IMR-90 (cell line): Measurements from ENCODE around the gene SMAD7. TPM values are rescaled to one million over a fixed set of nuclear protein-coding genes. Genes with fewer than 3 reads are reported as not detected.

Source experiments
- FOS ChIP-seq: fragments of 150-350 bp; IDR thresholded peaks from 2 replicates; pipeline ENCODE4 v1.6.1; 2016; ENCODE audit warnings: low read depth, low read length
- polyA plus RNA-seq, 3 experiments: library from polyadenylated mRNA; depleted of rRNA; stranded (reverse); fragments of >200 nt; gene quantifications; 2 replicates each; pipeline ENCODE4 v1.2.3, GENCODE V29; 2012; ENCODE audit warnings: low replicate concordance in 1 of 3
- total RNA-seq: library from RNA; depleted of rRNA; stranded (reverse); fragments of >200 nt; gene quantifications from 2 replicates; pipeline ENCODE4 v1.2.3, GENCODE V29; 2012
- TF ChIP-seq, protein P1 (sequence below): fragments of 150-350 bp; IDR thresholded peaks from 2 replicates; pipeline ENCODE4 v1.6.1; 2017; ENCODE audit warnings: mild to moderate bottlenecking, antibody characterized with exemption, low read length, low read depth
- TF ChIP-seq, protein P2 (sequence below): conservative IDR thresholded peaks from 2 replicates; pipeline ENCODE4 v1.5.1; 2012; ENCODE audit warnings: mild to moderate bottlenecking, low read depth, low read length, improper control_type of control experiment

The SMAD7 gene
- total and polyA plus RNA-seq, 2 of the 4 experiments (the other 2 are of a cell fraction): 15.8 to 17.6 TPM

DNA sequence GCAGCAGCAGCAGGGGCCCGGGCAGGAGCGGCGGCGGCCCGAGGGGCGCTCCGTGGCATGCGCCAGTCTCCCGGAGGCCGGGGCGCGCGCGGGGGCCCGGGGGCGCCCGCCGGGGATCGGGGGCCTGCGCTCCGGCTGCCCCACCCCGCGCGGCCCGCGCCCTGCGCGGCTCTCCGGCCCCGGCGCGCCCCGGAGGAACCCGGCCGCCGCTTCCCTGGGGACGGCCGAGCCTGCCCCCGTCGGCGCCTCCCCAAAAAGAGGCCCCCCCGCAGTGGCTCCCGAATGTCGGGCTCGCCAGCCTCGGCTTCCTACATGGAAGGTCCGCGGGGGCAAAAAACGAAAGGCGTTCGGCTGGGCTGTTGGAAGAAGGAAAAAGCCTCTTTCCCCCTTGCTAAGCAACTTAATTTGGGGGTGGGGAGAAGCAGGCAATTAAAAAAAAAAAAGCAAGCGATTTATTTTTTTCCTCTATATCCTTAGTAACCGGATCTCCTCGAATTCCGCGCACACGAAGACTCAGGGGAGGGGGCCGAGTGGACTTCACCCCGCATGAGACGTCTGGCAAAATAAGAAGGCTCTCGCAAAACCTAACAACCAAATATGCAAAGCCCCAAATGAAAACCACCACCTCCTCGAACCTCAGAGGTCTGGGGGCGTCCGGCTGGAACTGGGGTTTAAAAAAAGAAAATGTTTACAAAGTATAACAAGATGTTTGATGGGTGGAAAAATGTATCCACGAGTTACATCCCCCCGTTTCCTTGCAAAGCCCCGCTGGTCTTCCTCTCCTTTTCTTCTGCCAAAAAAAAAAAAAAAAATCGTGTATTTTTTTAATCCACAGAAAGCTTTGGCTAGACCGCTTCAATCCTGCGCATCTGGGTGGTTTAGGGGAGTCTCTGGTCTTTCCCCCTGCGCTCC, at the start of gene SMAD7 (continued):
- TF ChIP-seq, protein P1, sequence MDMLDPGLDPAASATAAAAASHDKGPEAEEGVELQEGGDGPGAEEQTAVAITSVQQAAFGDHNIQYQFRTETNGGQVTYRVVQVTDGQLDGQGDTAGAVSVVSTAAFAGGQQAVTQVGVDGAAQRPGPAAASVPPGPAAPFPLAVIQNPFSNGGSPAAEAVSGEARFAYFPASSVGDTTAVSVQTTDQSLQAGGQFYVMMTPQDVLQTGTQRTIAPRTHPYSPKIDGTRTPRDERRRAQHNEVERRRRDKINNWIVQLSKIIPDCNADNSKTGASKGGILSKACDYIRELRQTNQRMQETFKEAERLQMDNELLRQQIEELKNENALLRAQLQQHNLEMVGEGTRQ: no peak
- TF ChIP-seq FOS: no peak
- TF ChIP-seq, protein P2, sequence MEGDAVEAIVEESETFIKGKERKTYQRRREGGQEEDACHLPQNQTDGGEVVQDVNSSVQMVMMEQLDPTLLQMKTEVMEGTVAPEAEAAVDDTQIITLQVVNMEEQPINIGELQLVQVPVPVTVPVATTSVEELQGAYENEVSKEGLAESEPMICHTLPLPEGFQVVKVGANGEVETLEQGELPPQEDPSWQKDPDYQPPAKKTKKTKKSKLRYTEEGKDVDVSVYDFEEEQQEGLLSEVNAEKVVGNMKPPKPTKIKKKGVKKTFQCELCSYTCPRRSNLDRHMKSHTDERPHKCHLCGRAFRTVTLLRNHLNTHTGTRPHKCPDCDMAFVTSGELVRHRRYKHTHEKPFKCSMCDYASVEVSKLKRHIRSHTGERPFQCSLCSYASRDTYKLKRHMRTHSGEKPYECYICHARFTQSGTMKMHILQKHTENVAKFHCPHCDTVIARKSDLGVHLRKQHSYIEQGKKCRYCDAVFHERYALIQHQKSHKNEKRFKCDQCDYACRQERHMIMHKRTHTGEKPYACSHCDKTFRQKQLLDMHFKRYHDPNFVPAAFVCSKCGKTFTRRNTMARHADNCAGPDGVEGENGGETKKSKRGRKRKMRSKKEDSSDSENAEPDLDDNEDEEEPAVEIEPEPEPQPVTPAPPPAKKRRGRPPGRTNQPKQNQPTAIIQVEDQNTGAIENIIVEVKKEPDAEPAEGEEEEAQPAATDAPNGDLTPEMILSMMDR: no peak
